GM18499 (cell line): ENCODE data around the gene SEC11C.
A peak's percentile ranks its signal among the peaks of the same experiment; 100 is the strongest.
"Not testable (repeated sequence)": the region's sequence is repeated elsewhere in the genome, so short reads cannot be mapped to it uniquely, and the experiment has no call there.

ENCODE experiments used
- ATAC-seq: cut with Tn5 transposase; IDR thresholded peaks from one replicate; pipeline ENCODE4 v1.9.1; 2021; ENCODE audit warnings: moderate number of reproducible peaks; ENCODE audit not compliant: insufficient read depth, unreplicated experiment

SEC11C gene

DNA sequence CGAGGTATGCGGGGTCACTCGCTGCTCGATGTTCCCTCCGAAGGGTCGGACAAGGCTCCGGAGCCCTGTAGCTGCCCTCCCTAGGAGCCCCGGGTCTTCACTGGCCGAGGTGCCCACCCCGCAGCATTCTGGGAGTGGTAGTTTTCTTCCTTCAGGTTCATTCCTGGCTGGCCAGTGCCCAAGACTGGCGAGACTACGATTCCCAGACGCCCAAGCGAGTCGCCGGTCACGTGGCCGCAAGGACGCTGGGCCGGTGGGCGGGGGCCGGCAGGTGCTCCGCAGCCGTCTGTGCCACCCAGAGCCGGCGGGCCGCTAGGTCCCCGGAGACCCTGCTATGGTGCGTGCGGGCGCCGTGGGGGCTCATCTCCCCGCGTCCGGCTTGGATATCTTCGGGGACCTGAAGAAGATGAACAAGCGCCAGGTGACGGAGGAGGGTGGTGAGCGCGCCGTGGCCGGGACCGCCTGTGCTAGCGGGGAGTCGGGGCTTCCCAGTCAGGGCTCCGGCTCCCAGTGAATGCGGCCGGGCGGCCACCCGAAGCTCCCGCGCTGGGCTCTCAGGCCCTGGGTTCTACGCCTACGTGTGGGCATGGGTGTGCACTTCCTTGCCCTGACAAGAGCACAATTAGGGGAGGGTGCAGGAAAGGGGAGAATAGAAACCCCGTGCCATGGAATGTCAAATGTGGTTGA is at the start of gene SEC11C:
TSS of gene SEC11C (plus strand) at position 270 of the 687 bp plus-strand sequence. CDS start at position 335, 65 bp downstream.
- ATAC-seq: peak; percentile 71

DNA sequence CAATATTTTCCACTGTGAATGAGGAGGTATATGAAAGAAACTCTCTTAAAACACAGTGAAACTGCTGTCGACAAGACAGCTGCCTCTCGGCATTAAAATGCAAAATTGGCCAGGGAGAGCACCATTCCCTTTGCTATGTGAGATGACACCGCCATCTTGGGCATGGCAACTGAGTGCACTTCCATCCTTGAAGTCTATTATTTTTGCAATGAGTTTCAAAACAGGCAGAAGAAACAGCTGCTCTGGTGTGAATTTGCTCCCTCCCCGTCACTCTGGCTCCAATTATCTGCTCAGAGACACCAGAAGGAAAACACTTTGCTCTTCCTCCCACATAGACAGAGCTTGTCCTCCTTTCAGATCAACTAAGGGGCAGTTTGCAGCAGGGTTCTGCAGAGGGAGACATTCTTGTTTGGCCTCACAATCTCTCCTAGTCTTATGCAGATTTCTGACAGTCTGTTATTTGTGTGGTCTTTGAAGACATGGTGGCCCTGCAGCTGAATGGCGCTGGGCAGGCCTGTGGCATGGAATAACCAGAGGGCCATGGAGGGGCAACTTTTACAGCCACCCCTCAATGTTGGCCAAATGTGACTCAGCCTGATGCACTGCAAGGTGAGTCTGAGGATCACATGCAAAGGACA is 48.6 kb upstream of the SEC11C start:
- no peak for ATAC-seq

DNA sequence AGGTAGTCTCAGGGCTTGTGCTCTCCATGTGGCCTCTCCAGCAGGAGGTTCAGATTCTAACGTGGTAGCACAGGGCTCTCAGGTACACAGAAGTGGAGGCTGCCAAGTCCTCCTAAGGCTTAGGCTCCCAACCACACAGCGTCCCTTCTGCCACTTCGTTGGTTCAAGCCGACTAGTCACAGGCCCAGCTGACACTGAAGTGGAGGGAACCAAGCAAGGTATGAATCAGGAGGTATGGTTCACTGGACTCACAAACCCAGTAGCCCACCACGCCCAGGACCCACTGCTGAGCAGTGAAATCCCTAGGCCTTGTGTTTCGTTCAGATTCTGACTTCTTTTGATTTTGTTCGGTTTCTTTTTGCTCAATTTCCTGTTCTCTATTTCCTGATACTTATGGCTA is 46.0 kb upstream of the SEC11C start:
- ATAC-seq: no peak

DNA sequence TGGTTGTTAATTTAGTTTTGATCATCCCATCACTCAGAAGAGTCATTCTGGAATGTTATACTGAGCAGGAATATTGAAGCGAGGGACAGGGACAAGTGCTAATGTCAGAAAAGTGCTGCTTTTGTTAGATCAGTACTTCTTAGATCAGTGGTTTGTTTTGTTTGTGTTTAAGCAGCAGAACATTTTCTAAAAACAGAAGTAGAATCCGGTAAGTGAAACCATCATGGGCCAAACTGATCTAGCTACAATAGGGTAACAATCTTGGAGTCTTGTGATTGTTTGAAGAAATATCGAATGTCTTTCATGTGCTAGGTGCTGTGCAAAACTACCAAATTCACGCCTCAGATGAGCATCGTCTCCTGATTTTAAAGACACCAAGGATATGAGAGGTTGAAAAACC is 45.1 kb upstream of the SEC11C start:
- ATAC-seq: no peak

DNA sequence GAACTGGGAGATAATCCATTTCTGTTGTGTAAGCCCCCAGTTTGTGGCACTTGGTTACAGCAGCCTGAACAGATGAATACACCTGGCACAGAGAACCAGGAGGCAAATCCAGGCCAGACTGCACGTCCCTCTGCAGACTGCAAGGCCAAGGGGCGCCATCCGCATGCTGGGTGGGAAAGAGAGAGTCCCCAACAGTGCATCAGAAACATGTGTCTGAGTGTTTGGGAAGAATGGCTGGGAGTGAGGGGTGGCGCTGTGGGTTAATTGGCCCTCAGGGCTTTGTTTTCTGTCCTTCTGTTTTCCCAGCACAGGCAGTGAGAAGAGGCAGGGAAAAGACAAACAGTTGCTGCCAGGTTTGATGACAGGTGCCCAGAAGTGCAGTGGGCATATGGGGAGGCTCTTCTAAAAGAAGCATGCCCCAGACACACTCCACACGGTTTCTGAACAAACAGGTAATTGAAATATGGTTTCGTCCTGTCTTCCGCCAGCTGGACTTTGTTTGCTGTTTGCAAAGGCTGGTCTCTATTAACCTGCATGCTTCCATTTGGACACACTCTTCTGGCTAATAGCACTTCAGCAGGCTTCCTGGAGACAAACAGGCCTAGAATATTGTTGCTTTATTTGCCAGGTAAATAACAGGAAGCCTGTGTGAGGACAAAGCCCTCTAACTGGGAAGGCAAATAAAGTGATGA is 43.4 kb upstream of the SEC11C start:
- no peak for ATAC-seq

DNA sequence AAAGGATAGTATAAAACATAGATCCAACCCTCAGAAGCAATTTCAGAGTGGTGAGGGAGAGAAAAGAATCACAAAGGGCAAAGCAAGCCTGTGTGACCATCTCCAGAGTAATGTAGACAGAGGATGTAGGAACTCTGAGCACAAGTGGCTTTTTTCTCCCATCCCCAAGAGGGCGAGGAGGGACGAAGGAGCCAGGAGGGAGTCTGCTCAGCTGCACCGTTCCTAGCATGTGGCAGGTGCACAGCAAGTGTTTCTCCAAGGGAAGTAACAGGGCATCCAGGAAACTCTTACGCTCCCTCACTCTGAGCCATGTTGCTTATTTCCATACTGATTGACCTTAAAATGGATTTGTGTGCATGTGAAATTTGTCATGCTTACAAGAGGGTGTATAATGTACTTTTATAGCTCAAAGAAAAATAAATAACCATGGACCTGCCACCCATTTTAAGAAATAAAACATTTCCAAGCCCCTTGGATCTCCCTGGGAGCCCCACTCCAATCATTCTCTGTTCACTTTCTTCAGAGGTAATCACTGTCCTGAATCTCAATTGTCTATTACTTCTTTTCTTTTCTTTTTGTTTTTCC is 37.8 kb upstream of the SEC11C start:
- ATAC-seq: no peak

DNA sequence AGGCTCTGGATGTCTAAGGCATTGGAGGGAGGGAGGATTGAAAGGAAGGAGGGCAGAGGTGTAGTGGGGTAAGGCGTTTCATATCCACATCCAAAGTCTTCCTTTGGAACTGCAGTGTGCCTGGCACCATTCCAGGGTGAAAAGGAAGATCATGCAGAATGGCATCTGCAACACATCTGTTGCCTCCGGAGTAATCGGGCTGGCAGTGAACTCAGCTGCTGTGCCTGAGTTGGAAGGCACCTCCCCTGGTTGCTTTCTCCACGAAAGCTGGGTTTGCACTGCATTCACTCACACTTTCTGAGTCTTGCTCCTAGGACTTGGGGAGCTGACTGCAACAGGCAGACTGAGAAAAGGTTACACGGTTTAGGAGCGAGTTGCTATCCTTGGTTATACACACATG is 30.3 kb upstream of the SEC11C start:
- ATAC-seq: no peak

DNA sequence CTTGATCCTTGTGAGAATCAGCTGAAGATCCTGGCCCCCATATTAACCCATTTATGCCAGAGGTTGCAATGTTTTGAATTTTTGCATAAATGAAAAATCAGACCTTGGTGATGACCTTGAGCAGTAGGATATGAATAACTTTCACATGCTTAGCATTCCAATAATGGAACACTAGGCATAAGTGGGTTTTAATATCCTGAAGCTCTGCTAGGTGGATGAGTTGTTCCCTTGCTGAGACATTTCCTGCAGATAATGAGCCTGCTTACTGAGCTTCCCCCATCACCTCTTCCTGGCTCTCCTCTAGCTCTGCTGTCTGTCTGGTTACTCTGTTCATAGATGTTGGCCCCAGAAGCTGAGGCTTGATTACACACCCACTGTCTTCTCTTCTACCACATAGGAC is 25.5 kb upstream of the SEC11C start:
- no peak for ATAC-seq

DNA sequence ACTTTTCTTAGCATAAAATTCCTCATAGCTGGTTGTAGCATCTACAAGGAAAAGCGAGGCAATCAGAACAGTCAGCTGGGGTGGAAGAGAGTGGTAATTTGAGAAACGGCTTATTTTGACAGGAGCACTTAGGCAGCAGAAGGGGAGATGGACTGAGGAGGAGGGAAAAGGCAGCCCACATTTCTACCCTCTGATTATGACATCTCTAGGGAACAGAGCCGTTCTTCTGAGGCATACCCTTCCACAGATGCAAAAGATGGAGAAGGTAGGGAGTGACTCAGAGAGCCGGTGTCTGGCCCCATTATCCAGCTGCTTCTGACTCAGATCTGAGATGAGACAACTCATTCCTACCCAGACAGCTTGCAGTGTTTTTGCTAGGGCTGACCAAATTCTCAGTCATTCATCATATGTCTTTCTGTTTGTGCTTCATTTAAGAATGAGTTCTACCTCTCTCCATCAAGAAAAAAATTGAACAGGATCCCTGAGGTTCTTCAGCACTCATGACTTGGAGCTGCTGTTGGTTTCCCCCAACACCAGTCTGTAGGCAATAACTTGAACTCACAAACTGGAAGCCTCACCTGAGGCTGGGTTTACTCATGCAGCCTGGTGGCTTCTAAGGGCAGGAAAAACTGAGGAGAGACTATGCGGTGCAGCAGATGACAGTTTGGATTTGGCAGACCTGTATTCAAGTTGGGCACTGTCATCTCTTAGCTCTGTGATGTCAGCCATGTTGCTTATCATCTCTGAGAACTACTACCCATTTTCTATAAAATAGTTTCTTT is 15.9 kb upstream of the SEC11C start:
- peak; percentile 58 for ATAC-seq

DNA sequence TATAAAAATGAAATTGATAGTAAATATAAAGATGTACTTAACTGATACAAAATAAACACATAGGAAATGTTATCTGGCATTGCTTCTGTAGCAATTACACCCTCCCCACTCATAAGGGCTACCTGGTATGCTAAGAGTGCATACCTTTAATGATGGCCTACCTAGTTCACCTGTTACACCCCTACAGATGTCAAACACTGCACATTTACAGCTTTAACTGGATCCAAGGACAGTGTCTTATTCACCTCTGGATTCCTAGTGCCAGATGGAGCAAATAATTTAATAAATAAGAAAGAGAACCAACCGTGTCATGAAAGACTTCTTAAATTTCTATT is 15.3 kb upstream of the SEC11C start:
- no peak for ATAC-seq

DNA sequence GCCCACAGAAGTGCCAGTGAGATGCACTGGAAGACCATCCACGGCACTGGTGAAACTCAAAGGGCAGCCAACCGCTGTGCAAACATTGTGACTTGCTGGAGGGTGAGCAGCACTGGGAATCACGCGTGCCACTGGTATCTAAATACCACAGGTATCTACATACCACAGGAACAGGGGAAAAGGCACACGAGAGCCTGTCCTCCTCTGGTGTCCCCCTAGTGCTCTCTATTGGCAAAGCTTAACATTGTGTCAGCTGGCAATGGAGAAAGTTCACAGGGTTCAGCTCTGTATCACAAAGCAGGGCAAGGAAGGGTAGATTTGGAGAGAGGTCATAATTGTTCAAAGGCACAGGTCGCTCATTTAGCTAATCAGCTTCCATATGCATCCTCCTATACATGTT is 12.6 kb upstream of the SEC11C start:
- no peak for ATAC-seq

DNA sequence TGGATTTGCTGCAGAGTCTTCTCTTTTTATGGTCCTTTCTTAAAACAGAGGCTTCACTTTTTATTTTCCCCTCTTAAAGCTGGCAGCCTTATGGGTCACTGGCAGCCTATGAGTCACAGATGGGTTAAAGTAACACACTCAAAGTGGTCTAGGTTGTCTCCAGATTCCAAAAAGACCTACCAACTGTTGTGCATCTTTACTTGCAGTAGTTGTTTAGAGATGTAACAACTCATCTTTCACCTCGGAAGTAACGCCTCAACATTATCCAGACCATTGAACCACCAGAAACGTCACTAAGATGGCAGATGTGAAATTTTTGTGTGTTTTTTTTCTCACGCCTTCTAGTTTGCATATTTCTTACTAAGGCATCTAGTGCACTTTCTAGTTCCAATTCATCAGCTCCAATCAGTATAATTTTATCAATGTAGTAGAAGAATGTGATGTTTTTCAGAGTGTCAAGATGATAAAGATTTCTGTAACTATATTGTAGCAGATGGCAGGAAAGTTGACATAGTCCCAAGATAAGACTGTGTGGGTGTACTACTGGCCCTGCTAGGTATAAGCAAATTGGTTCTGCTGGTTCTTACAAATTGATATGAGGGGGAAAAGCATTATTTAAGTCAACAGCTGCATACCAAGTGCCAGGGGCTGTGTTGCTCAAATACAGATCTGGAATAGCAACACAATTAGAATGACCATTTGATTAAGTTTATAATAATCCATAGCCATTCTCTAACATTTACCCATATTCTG is 9.6 kb upstream of the SEC11C start:
- no peak for ATAC-seq

DNA sequence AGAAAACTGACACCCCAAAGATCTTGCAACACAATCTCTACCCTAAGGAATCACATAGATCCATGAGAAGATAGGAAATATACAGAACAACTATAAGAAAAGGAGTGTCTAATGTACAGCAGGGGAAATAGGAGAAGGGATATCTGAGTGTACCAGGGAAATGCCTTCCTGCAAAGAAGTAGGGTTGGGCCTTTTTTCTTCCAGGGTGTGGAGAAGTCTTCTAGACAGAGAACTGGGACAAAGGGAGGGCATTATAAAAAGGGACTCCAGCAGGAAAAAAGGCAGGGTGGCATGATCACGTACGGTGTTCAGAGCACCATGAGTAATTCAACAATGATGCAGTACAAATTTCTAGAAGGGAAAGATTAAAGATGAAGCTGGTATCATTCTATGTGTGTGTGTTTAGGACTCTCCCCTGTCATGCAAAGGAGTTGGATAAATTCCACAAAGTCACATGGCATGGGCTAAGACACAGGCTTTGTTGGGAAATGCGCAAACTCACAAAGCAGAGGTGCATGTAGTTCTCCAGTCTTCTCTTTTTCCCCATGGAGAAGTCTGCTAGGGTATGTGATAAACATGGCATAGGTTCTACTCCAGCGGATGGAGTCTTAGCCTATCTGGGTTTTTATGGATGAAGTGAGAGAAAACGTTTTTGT is 6.7 kb upstream of the SEC11C start:
- no peak for ATAC-seq

DNA sequence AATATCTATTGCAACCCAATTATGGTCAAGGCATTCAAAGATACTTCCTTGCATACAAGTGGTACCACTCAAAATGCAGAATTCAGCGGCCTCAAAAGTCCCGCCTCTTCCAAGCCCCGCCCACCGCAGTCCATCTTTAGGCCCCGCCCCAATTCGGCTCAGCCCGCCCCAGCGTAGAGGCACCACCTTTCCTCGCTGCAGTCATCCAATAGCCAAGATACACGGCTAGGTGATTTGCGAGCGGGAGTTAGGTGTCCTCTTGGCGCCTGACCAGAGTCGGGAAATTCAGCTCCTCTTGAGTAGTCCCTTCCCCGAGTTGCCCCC is 431 bp upstream of the SEC11C start:
- ATAC-seq: peak; percentile 37

DNA sequence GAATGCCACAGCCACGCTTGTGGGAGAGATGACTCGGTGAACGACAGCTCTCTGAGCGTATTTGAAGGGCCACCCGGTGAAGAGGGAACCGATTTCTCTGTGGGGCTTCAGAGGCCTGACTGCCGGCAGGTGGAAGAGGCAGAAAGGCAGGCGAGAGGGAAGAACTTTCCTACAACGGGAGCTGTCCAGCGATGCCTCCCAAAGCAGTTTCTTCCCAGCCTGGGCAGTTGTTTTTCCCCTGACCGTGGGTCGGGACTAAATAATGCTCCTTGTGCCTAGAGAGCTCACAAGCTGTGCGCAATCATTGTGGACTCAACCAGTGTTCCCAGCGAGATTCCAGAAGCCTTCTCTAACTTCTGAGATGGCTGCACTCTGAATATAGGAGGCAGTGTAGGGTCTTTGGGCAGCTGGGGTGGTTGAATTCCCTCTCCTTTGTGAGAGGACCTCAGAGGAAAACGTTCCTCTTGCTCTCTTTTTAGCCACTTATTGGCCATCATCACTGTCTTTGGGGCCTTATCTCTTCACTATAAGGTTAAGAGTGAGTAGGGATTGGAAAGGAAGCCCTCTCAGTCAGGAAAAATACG is 710 bp downstream of the SEC11C start:
- ATAC-seq: no peak

DNA sequence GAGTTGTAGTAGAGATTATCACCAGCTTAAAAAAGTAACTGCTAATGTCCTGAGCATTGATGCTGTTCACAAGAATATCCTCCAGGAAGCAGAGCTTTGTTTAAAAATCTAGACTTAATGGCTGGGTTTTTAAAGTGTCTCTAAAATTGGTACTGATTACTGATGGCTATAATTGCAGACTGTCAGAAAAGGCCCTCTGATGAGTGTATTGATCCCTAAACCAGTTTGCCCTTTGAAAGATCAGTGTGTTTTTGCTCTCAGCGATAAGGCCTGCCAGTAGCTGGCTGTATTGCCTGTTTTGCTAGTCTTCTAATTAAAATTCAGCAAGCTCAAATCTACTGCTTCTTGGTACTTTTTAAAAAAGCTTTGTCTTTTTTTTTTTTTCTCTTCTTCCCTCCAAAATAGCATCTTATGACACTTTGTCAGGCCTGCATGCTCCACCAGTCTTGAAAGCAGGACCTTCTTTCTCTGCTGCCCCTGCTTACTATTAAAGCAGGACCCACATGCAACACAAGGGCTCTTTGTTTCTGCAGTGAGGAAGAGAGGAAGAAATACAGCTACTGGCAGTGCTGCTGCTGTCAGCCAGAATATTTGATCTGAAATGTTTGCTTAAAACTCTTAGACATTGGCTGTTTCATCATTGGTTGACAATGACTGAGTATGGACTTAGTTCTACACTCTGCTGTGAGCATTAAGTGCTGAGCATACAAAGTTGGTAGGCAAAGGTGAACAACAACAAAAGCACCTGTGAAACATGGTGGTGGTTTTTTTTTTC is 1.8 kb downstream of the SEC11C start:
- ATAC-seq: no peak

DNA sequence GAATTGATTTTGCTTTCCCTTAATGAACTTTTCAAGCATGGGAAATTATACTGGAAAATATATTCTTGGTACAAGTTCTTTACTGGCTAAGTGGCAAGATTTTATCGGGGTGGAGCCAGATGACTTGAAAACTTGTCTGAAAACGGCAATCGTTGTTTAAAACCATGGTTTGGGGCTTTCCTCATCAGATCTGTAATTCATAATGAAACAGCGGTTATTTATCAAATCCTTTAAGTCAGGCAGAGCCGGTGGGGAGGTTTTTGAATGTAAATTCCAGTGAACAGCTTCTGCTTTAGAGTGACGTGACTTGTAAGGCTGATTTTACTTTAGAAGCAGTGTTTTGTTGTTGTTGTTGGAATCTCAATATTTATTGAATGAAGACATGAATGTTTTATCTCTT is 2.6 kb downstream of the SEC11C start:
- no peak for ATAC-seq

DNA sequence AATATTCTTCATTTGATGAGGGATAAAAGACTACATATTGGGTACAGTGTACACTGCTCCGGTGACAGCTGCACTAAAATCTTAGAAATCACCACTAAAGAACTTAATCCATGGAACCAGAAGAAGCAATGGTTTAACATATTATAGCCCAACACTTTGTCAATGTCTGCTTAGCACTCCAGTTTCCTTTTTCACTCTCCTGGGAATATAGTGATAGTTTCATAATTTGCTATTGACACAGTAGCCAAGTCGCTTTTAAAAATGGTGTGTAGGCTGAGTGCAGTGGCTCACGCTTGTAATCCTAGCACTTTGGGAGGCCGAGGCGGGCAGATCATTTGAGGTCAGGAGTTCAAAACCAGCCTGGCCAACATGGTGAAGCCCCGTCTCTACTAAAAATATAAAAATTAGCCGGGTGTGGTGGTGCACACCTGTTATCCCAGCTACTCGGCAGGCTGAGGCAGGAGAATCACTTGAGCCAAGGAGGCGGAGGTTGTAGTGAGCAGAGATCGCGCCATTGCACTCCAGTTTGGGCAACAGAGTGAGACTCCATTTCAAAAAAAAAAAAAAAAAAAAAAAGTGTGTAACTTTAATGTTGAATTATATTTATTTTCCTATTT is 3.2 kb downstream of the SEC11C start:
- not testable (repeated sequence) for ATAC-seq
